Epidermal melanocyte (primary cell): Measurements from ENCODE around the gene SOX5.
"Not testable (repeated sequence)": the region's sequence is repeated elsewhere in the genome, so short reads cannot be mapped to it uniquely, and the experiment has no call there.

Experiments used
- DNase-seq: peaks from one replicate; pipeline ENCODE4 v3.0.0; 2011; ENCODE audit warnings: low spot score; ENCODE audit not compliant: insufficient read length

SOX5 gene

GRCh38 chr12:23909551-23909950 is 39.9 kb downstream of the SOX5 start:
- no peak for DNase-seq

GRCh38 chr12:23906329-23906728 is 43.1 kb downstream of the SOX5 start:
- DNase-seq: peak; percentile 25

- no peak for DNase-seq
Observed at GRCh38 chr12:23899434-23899833, 50.0 kb downstream of the SOX5 start.

- no peak for DNase-seq
Observed at GRCh38 chr12:23898121-23898520, 51.3 kb downstream of the SOX5 start.

GRCh38 chr12:23895792-23896218 is 53.7 kb downstream of the SOX5 start:
- no peak for DNase-seq

GRCh38 chr12:23893611-23894010 is 55.9 kb downstream of the SOX5 start:
- DNase-seq: no peak

- no peak for DNase-seq
Observed at GRCh38 chr12:23891115-23891514, 58.4 kb downstream of the SOX5 start.

- no peak for DNase-seq
Observed at GRCh38 chr12:23889069-23889440, 60.4 kb downstream of the SOX5 start.

- no peak for DNase-seq
Observed at GRCh38 chr12:23888396-23889068, 60.9 kb downstream of the SOX5 start.

GRCh38 chr12:23887055-23887835 is 62.2 kb downstream of the SOX5 start:
- peak; percentile 26 for DNase-seq

GRCh38 chr12:23885394-23885793 is 64.1 kb downstream of the SOX5 start:
- DNase-seq: no peak

GRCh38 chr12:23884909-23885308 is 64.6 kb downstream of the SOX5 start:
- no peak for DNase-seq

- DNase-seq: no peak
Observed at GRCh38 chr12:23880988-23881387, 68.5 kb downstream of the SOX5 start.

- DNase-seq: not testable (repeated sequence)
Observed at GRCh38 chr12:23876618-23877017, 72.9 kb downstream of the SOX5 start.

GRCh38 chr12:23867794-23868193 is 81.7 kb downstream of the SOX5 start:
- no peak for DNase-seq

GRCh38 chr12:23862701-23863100 is 86.8 kb downstream of the SOX5 start:
- DNase-seq: peak; percentile 17

- DNase-seq: no peak
Observed at GRCh38 chr12:23860019-23860418, 89.5 kb downstream of the SOX5 start.

- no peak for DNase-seq
Observed at GRCh38 chr12:23857178-23857577, 92.3 kb downstream of the SOX5 start.

GRCh38 chr12:23855813-23856212 is 93.7 kb downstream of the SOX5 start:
- no peak for DNase-seq

- DNase-seq: no peak
Observed at GRCh38 chr12:23854598-23854997, 94.9 kb downstream of the SOX5 start.

GRCh38 chr12:23853640-23854039 is 95.8 kb downstream of the SOX5 start:
- no peak for DNase-seq

- DNase-seq: no peak
Observed at GRCh38 chr12:23851602-23852001, 97.9 kb downstream of the SOX5 start.

GRCh38 chr12:23847857-23848256 is 101.6 kb downstream of the SOX5 start:
- no peak for DNase-seq
